NT2/D1 (cell line): ENCODE data around the gene SPOP.

ENCODE experiments used
- YY1 ChIP-seq: IDR thresholded peaks from 2 replicates; pipeline ENCODE4 v1.6.1; 2011; ENCODE audit not compliant: insufficient read length, insufficient read depth
- ZNF274 ChIP-seq: IDR thresholded peaks from 2 replicates; pipeline ENCODE4 v1.6.1; 2011; ENCODE audit warnings: mild to moderate bottlenecking, low read depth, low read length

DNA sequence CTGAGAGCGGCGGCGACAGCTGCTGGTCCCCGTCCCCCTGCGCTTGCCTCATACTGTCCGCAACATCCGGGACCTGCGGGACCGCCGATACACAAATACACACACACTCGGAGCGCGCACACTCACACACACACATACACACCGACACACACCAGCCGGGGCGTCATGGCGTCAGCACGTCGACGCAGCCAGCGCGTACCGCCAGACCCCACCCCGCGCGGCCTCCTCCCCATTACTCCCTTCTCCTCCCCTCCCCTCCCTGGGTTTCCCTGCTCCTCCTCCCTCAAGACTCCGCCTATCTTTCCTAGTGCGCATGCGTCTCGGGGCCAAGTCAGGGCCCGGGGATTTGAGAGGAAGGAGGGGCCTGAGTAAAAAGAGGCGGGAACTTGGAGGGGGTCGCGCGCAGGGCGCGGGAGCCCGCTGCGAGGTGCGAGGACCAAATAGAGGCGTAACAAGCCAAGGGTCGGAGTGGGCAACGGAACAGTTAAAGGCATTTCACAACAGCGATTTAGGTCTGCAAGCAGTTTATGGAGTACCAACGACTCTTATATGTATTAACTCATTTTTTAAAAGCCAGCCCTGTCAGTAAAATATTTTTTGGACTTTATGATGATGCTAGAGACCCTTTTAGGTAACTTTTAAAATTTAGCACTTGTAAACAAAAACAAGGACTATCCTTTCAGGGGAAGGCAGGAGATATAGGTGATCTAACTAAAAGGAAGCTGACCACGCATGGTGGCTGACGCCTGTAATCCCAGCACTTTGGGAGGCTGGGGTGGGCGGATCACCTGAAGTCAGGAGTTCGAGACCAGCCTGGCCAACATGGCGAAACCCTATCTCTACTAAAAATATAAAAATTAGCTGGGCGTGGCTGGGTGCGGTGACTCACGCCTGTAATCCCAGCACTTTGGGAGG, at the start of gene SPOP:
- TF ChIP-seq YY1 (no peak), ZNF274 (no peak)
